Spleen (tissue), 11 donors: Measurements from ENCODE around the gene GIPC3. TPM values are rescaled to one million over a fixed set of nuclear protein-coding genes. Genes with fewer than 3 reads are reported as not detected.

ENCODE experiments used
- DNase-seq: peaks from one replicate; pipeline ENCODE4 v3.0.0-alpha.2; 2020
- H3K27ac ChIP-seq, 8 donors: fragments of 200-600 bp; sonication (generic) in 7 of 8; 1 replicate in 4 of 8; 2 replicates in 4 of 8; pipeline versions ENCODE4 v1.5.0 to v1.8.0; 2016 to 2021; ENCODE audit warnings: inconsistent platforms in 4 of 8, mild to moderate bottlenecking in 4 of 8, moderate library complexity in 1 of 8
- H3K27me3 ChIP-seq, 7 donors: fragments of 200-600 bp; sonication (generic) in 6 of 7; replicated peaks in 1 of 7; 1 replicate in 4 of 7; 2 replicates in 3 of 7; pipeline versions ENCODE4 v1.5.0 to v1.8.0; 2016 to 2021; ENCODE audit warnings: inconsistent platforms in 3 of 7, mild to moderate bottlenecking in 1 of 7
- H3K36me3 ChIP-seq, 6 donors: fragments of 200-600 bp; sonication (generic) in 5 of 6; 1 replicate in 4 of 6; 2 replicates in 2 of 6; pipeline versions ENCODE4 v1.5.0 to v1.8.0; 2016 to 2021; ENCODE audit warnings: inconsistent platforms in 2 of 6
- H3K4me1 ChIP-seq, 6 donors: fragments of 200-600 bp; sonication (generic) in 5 of 6; 1 replicate in 3 of 6; 2 replicates in 3 of 6; pipeline versions ENCODE4 v1.5.0 to v1.8.0; 2016 to 2021; ENCODE audit warnings: inconsistent platforms in 3 of 6
- H3K4me3 ChIP-seq, 8 donors: fragments of 200-600 bp; sonication (generic) in 7 of 8; 1 replicate in 4 of 8; 2 replicates in 4 of 8; pipeline versions ENCODE4 v1.5.0 to v1.8.0; 2016 to 2021; ENCODE audit warnings: inconsistent platforms in 4 of 8, mild to moderate bottlenecking in 4 of 8, moderate library complexity in 2 of 8
- H3K9me3 ChIP-seq, 8 donors: fragments of 200-600 bp; sonication (generic) in 7 of 8; 1 replicate in 4 of 8; 2 replicates in 4 of 8; pipeline versions ENCODE4 v1.5.0 to v1.8.0; 2016 to 2021; ENCODE audit warnings: inconsistent platforms in 4 of 8
- POLR2A ChIP-seq, 3 donors: fragments of 450-650 bp; IDR thresholded peaks; one replicate each; pipeline ENCODE4 v1.5.1; 2017; ENCODE audit warnings: antibody characterized with exemption in 3 of 3, mild to moderate bottlenecking in 1 of 3
- POLR2AphosphoS5 ChIP-seq, 3 donors: sonication (generic); formaldehyde crosslinking; IDR thresholded peaks; one replicate each; pipeline ENCODE4 v1.5.1; 2017; ENCODE audit warnings: antibody characterized with exemption in 3 of 3
- WGBS, 5 donors: extraction: QIAGEN DNeasy Blood & Tissue Kit in 3 of 5; methylation state at CpG; one replicate each; pipeline versions ENCODE4 v1.1.5 to v1.1.7; 2013 to 2018; 5-methylcytosine and 5-hydroxymethylcytosine counted together
- intact Hi-C: fragments of 100-400 bp; cut with DNase I; formaldehyde crosslinking; loops from one replicate; pipeline ENCODE4 v1.15.0; 2023; ENCODE audit warnings: low total_unique reads
- polyA plus RNA-seq, 3 donors: library from polyadenylated mRNA; stranded (reverse); fragments of 200-250 nt; gene quantifications; one replicate each; pipeline ENCODE4 v1.2.1, GENCODE V29; 2013
- total RNA-seq, 7 donors: library from RNA; depleted of rRNA in 3 of 7; stranded (reverse); fragments of >200 nt in 3 of 7; fragmentation: NEBNext Ultra II Directional in 4 of 7; extraction: Animal tissue kit (Norgen Biotek cat#: 25700) in 4 of 7; gene quantifications; one replicate each; pipeline versions ENCODE4 v1.1.0 to v1.2.1, GENCODE V29; 2016 to 2021
- TF ChIP-seq, protein P1 (sequence below), 11 experiments: fragments of 200-600 bp in 7 of 11; fragments of 450-650 bp in 4 of 11; sonication (generic) in 4 of 11; IDR thresholded peaks in 8 of 11; conservative IDR thresholded peaks in 3 of 11; 1 replicate in 7 of 11; 2 replicates in 4 of 11; pipeline versions ENCODE4 v1.4.0 to v1.8.0; 2016 to 2021; ENCODE audit warnings: antibody characterized with exemption in 11 of 11, inconsistent platforms in 4 of 11, mild to moderate bottlenecking in 1 of 11
- donor health status: healthy with polysubstance abuse.
- donor health status: DM: no; HTN: no; CAD: no; lungs with moderate emphysema.
- donor health status: DM: no; HTN: no; CAD: no.
- donor health status: Bipolar disorder and iron deficiency.
- donor health status: healthy.
- donor health status: DM: no; HTN: no; CAD: no.
- donor health status: DM: yes; HTN: yes; CAD: no.

The GIPC3 gene
- total and polyA plus RNA-seq, 10 donors: 0.80 to 9.2 (median 5.1) TPM

DNA sequence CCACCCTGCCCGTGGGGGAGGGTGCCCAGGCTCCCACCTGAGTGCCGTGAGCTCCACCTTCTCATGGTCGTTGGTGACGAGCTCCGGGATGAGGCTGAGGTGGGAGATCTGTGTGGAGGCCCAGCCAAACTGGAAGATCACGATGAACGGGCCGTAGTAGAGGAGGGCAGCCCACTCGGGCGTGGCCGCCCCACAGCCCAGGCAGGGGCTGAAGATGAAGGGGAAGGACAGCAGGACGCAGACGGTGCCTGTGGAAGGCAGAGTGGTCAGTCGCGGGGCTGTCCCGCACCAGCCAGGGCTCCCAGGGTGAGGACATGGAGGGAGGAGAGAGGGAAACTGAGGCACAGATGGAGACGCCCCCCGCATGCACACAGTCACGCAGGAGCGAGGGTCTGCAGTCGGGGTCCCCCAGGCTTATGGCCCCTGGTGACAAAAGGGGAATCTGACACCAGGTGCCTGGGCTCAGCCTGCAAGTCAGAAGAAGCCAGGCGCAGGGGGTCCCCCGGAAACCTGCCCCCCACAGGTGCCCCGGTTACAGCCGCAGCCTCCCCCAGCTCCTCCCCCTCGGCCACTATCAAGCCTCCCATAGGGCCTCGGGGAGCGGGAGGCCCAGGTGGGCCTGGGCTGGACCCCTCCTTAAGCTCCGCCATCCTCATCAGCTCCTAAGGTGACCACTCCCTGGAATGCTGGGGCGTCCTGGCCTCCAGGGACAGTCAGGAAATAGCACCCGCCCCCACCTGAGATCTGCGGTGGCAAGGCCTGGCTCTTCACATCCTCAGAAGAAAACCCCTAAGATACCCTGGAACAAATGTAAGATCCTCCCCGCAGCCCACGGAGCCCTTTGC is 34.1 kb upstream of the GIPC3 start:
- Histone ChIP-seq H3K36me3 (peaks cover 0 to 53% (median 24%) of the 10 kb centered on the region in 6 donors), H3K27ac (peak overlapping the region in 3 of 8 donors; percentile 88 to 90 (median 90)), H3K4me1 (peaks cover 31 to 87% (median 55%) of the 10 kb centered on the region in 6 donors), H3K27me3 (no peaks in the 10 kb centered on the region), H3K9me3 (no peaks in the 10 kb centered on the region), H3K4me3 (no peak overlapping the region)
- TF ChIP-seq POLR2AphosphoS5 (IDR thresholded peaks at IDR 0.05) (peak in 1 of 3 donors; percentile 57), POLR2A (IDR thresholded peaks at IDR 0.05) (no peak)
- TF ChIP-seq, protein P1, sequence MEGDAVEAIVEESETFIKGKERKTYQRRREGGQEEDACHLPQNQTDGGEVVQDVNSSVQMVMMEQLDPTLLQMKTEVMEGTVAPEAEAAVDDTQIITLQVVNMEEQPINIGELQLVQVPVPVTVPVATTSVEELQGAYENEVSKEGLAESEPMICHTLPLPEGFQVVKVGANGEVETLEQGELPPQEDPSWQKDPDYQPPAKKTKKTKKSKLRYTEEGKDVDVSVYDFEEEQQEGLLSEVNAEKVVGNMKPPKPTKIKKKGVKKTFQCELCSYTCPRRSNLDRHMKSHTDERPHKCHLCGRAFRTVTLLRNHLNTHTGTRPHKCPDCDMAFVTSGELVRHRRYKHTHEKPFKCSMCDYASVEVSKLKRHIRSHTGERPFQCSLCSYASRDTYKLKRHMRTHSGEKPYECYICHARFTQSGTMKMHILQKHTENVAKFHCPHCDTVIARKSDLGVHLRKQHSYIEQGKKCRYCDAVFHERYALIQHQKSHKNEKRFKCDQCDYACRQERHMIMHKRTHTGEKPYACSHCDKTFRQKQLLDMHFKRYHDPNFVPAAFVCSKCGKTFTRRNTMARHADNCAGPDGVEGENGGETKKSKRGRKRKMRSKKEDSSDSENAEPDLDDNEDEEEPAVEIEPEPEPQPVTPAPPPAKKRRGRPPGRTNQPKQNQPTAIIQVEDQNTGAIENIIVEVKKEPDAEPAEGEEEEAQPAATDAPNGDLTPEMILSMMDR (IDR thresholded peaks at IDR 0.05 in 8 of 11, conservative IDR thresholded peaks at IDR 0.05 in 3 of 11): no peak
- whole genome bisulfite sequencing, 5 donors: 91 to 95% (median 94%) methylated on average over 17 to 34 of the region's 34 CpGs
- intact Hi-C loops: loop anchor here (10.0 kb wide), 1 partner anchor 64 kb away; no protein-coding TSS in a partner anchor
- DNase-seq: peak; percentile 73

DNA sequence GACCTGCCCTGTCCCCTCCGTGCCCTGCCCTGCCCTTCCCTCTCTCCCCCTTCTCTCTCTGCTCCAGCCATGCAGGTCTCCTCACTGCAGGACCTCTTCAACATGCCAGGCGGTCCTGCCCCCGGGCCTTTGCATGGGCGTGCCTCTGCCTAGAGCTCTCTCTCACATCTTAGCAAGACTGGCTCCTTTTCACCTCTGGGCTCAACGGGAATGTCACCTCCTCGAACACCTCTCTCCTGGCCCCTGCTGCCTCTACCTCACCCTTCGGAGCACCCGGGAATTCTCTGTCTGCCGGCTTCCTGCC is 33.5 kb upstream of the GIPC3 start:
- intact Hi-C loops: loop anchor here (10.0 kb wide), 1 partner anchor 63 kb away; no protein-coding TSS in a partner anchor
- WGBS, 5 donors: 79 to 89% (median 84%) methylated on average over 9 of the region's 9 CpGs
- DNase-seq: no peak
- no peak for TF ChIP-seq POLR2A (IDR thresholded peaks at IDR 0.05)
- TF ChIP-seq, protein P1 (IDR thresholded peaks at IDR 0.05 in 8 of 11, conservative IDR thresholded peaks at IDR 0.05 in 3 of 11): no peak
- TF ChIP-seq POLR2AphosphoS5 (IDR thresholded peaks at IDR 0.05): no peak
- H3K4me3 ChIP-seq: no peak overlapping the region
- H3K4me1 ChIP-seq: peaks cover 37 to 92% (median 60%) of the 10 kb centered on the region in 6 donors
- H3K27me3 ChIP-seq: no peaks in the 10 kb centered on the region
- peaks cover 0 to 48% (median 20%) of the 10 kb centered on the region in 6 donors for H3K36me3 ChIP-seq
- peak overlapping the region in 4 of 8 donors; percentile 87 to 90 (median 89) for H3K27ac ChIP-seq
- no peaks in the 10 kb centered on the region for H3K9me3 ChIP-seq

DNA sequence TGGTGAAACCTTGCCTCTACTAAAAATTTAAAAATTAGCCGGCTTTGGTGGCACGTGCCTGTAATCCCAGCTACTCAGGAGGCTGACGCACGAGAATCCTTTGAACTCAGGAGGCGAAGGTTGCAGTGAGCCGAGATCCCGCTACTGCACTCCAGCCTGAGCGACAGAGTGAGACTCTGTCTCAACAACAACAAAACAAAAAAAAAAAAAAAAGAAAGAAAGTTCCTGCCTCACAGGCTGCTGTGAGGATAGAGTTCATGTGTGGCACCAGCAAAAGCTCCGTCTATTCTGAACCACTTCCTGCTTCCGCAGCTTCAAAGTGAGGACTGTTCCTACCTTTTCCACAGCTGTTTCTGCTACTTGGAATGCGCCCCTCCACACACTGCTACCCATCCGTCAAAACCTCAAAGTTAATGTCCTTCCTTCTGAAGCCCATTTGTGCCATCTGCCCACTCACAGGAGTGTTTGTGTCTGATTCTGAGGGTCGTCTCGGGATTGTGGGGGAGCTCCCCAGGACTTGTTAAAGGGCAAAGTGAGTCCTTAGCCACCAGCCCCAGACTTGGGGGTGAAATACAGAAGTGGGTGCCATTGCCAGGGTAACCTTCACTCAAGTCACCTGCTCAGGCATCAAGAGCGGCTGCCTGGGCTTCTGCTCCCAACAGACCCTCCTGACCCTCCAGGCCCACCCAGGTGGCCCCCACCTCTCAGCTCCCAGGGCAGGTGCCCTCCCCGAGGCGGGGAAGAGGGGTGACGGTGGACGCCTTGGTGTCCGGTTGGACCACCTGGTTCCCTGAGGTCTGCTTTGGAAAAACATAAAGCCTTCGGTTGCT is 30.8 kb upstream of the GIPC3 start:
- H3K27me3 ChIP-seq: no peaks in the 10 kb centered on the region
- H3K9me3 ChIP-seq: no peaks in the 10 kb centered on the region
- 43 to 51% (median 46%) methylated on average over 19 to 21 of the region's 21 CpGs for whole genome bisulfite sequencing, 5 donors
- intact Hi-C loops: loop anchor here (10.0 kb wide), 1 partner anchor 60 kb away; no protein-coding TSS in a partner anchor
- DNase-seq: peak; percentile 77
- H3K4me3 ChIP-seq: peak overlapping the region in 2 of 8 donors; percentile 2 to 98
- peak overlapping the region; percentile 44 to 90 (median 85) for H3K27ac ChIP-seq
- H3K4me1 ChIP-seq: peaks cover 43 to 91% (median 61%) of the 10 kb centered on the region in 6 donors
- H3K36me3 ChIP-seq: peaks cover 0 to 20% (median 4%) of the 10 kb centered on the region in 6 donors
- TF ChIP-seq POLR2AphosphoS5 (IDR thresholded peaks at IDR 0.05): peak in 1 of 3 donors; percentile 37
- TF ChIP-seq, protein P1 (IDR thresholded peaks at IDR 0.05 in 8 of 11, conservative IDR thresholded peaks at IDR 0.05 in 3 of 11): no peak
- TF ChIP-seq POLR2A (IDR thresholded peaks at IDR 0.05): no peak
